ENCODE results near the gene TECPR2.

The TECPR2 gene

GRCh38 chr14:102430212-102430908, 67.6 kb downstream of the TECPR2 start:
- DNase-seq, result no peak

GRCh38 chr14:102431751-102432150, 69.0 kb downstream of the TECPR2 start:
- DNase-seq, result no peak

GRCh38 chr14:102434647-102435175, 72.0 kb downstream of the TECPR2 start:
- DNase-seq, result no peak

- DNase-seq, result peak; percentile 62
Measured at GRCh38 chr14:102437997-102438915, 75.5 kb downstream of the TECPR2 start.

- no peak for DNase-seq
Measured at GRCh38 chr14:102439556-102439955, 76.8 kb downstream of the TECPR2 start.

GRCh38 chr14:102440392-102440791, 77.7 kb downstream of the TECPR2 start:
- DNase-seq, result no peak

- no peak for DNase-seq
Measured at GRCh38 chr14:102442241-102443211, 79.8 kb downstream of the TECPR2 start.

- no peak for DNase-seq
Measured at GRCh38 chr14:102445066-102445465, 82.3 kb downstream of the TECPR2 start.

GRCh38 chr14:102445641-102446040, 82.9 kb downstream of the TECPR2 start:
- DNase-seq, result no peak

- DNase-seq, result no peak
Measured at GRCh38 chr14:102450206-102451063, 87.7 kb downstream of the TECPR2 start.

GRCh38 chr14:102451064-102451352, 88.3 kb downstream of the TECPR2 start:
- DNase-seq, result no peak

GRCh38 chr14:102452302-102452701, 89.6 kb downstream of the TECPR2 start:
- DNase-seq, result no peak

GRCh38 chr14:102454711-102455110, 92.0 kb downstream of the TECPR2 start:
- no peak for DNase-seq

- no peak for DNase-seq
Measured at GRCh38 chr14:102457509-102457908, 94.8 kb downstream of the TECPR2 start.

GRCh38 chr14:102461490-102462338, 99.0 kb downstream of the TECPR2 start:
- DNase-seq, result no peak

- DNase-seq, result no peak
Measured at GRCh38 chr14:102462391-102462790, 99.7 kb downstream of the TECPR2 start.

- DNase-seq, result no peak
Measured at GRCh38 chr14:102464006-102464405, 101.3 kb downstream of the TECPR2 start.

- DNase-seq, result no peak
Measured at GRCh38 chr14:102464846-102465341, 102.2 kb downstream of the TECPR2 start.

GRCh38 chr14:102469261-102469660, 106.5 kb downstream of the TECPR2 start:
- no peak for DNase-seq

GRCh38 chr14:102471921-102472790, 109.4 kb downstream of the TECPR2 start:
- no peak for DNase-seq
